DOHH2 (cell line): ENCODE measurements around the gene TNFRSF13B.

Experiments
- H3F3A ChIP-seq: fragments of 200-600 bp; sonication (generic), shearing (Covaris generic); 2 replicates; pipeline ENCODE4 v1.6.0; 2016; ENCODE audit warnings: antibody characterized with exemption, mild to moderate bottlenecking; ENCODE audit not compliant: control insufficient read depth, insufficient read depth
- H3K27ac ChIP-seq: fragments of 200-600 bp; sonication (generic); 2 replicates; pipeline ENCODE4 v1.5.1; 2014; ENCODE audit warnings: low read depth, mild to moderate bottlenecking, low read length, moderate library complexity
- H3K27me3 ChIP-seq: fragments of 200-600 bp; sonication (generic); 2 replicates; pipeline ENCODE4 v1.6.1; 2014; ENCODE audit warnings: mild to moderate bottlenecking, low read length, mixed read lengths; ENCODE audit not compliant: control insufficient read depth
- H3K36me3 ChIP-seq: fragments of 200-600 bp; sonication (generic); 2 replicates; pipeline ENCODE4 v1.6.1; 2014; ENCODE audit warnings: mild to moderate bottlenecking, low read length, moderate library complexity, mixed read lengths; ENCODE audit not compliant: control insufficient read depth
- H3K4me1 ChIP-seq: fragments of 200-600 bp; sonication (generic); 2 replicates; pipeline ENCODE4 v1.6.1; 2014; ENCODE audit warnings: mild to moderate bottlenecking, low read length, mixed read lengths; ENCODE audit not compliant: control insufficient read depth
- H3K4me2 ChIP-seq: fragments of 200-600 bp; sonication (generic); 2 replicates; pipeline ENCODE4 v1.6.0; 2014; ENCODE audit warnings: mild to moderate bottlenecking, low read length, moderate library complexity
- H3K4me3 ChIP-seq: fragments of 200-600 bp; sonication (generic); 2 replicates; pipeline ENCODE4 v1.5.1; 2014; ENCODE audit warnings: mild to moderate bottlenecking, low read length, mixed read lengths
- H3K79me2 ChIP-seq: fragments of 200-600 bp; sonication (generic); 2 replicates; pipeline ENCODE4 v1.6.1; 2014; ENCODE audit warnings: mild to moderate bottlenecking, low read length, mixed read lengths; ENCODE audit not compliant: control insufficient read depth
- H3K9me2 ChIP-seq: fragments of 200-600 bp; sonication (generic); replicated peaks from 2 replicates; pipeline ENCODE4 v1.6.1; 2014; ENCODE audit warnings: mild to moderate bottlenecking, low read length, mixed read lengths; ENCODE audit not compliant: control insufficient read depth
- H3K9me3 ChIP-seq: fragments of 200-600 bp; sonication (generic); 2 replicates; pipeline ENCODE4 v1.6.1; 2014; ENCODE audit warnings: antibody characterized with exemption, low read length, mixed read lengths; ENCODE audit not compliant: control insufficient read depth, insufficient read depth
- H4K20me1 ChIP-seq: fragments of 200-600 bp; sonication (generic); 2 replicates; pipeline ENCODE4 v1.6.0; 2014; ENCODE audit warnings: low read depth, mild to moderate bottlenecking, antibody characterized with exemption, low read length, moderate library complexity; ENCODE audit not compliant: control insufficient read depth, insufficient read depth
- CTCF ChIP-seq: fragments of 200-600 bp; sonication (generic); IDR thresholded peaks from one replicate; pipeline ENCODE4 v1.5.1; 2014; ENCODE audit warnings: antibody characterized with exemption, mild to moderate bottlenecking, low read depth, low read length; ENCODE audit not compliant: poor library complexity, severe bottlenecking
- EZH2phosphoT487 ChIP-seq: fragments of 200-600 bp; sonication (generic); IDR thresholded peaks from 2 replicates; pipeline ENCODE4 v1.6.1; 2017; ENCODE audit warnings: borderline replicate concordance, mild to moderate bottlenecking, antibody characterized with exemption, low read length, moderate library complexity, mixed read lengths

TNFRSF13B gene

GRCh38 chr17:16945663-16946218 is 26.2 kb downstream of the TNFRSF13B start:
- peaks cover 19% of the 10 kb centered on the region for H3K9me3 ChIP-seq
- H3K27me3 ChIP-seq, result peaks cover 22% of the 10 kb centered on the region
- H3K27ac ChIP-seq, result no peak overlapping the region
- H3K36me3 ChIP-seq, result 0 out of 2 replicates have a peak, but pooled peaks cover 3% of the 10 kb centered on the region
- no peak overlapping the region for H3K4me2 ChIP-seq
- no peaks in the 10 kb centered on the region for H4K20me1 ChIP-seq
- TF ChIP-seq EZH2phosphoT487, result no peak
- TF ChIP-seq CTCF, result no peak
- peaks cover 3% of the 10 kb centered on the region; the same call in 1 of the 2 replicates for H3F3A ChIP-seq
- H3K4me1 ChIP-seq, result peaks cover 41% of the 10 kb centered on the region
- no peaks in the 10 kb centered on the region for H3K9me2 ChIP-seq
- H3K79me2 ChIP-seq, result no peaks in the 10 kb centered on the region
- H3K4me3 ChIP-seq, result no peak overlapping the region

GRCh38 chr17:16945136-16945482 is 26.8 kb downstream of the TNFRSF13B start:
- H3K36me3 ChIP-seq, result 0 out of 2 replicates have a peak, but pooled peaks cover 3% of the 10 kb centered on the region
- H3F3A ChIP-seq, result peaks cover 3% of the 10 kb centered on the region; the same call in 1 of the 2 replicates
- TF ChIP-seq EZH2phosphoT487, result no peak
- TF ChIP-seq CTCF, result no peak
- peaks cover 41% of the 10 kb centered on the region for H3K4me1 ChIP-seq
- no peak overlapping the region for H3K4me3 ChIP-seq
- peaks cover 22% of the 10 kb centered on the region for H3K27me3 ChIP-seq
- H3K9me2 ChIP-seq, result no peaks in the 10 kb centered on the region
- H4K20me1 ChIP-seq, result no peaks in the 10 kb centered on the region
- no peak overlapping the region for H3K27ac ChIP-seq
- H3K79me2 ChIP-seq, result no peaks in the 10 kb centered on the region
- H3K4me2 ChIP-seq, result no peak overlapping the region
- H3K9me3 ChIP-seq, result peaks cover 18% of the 10 kb centered on the region

- no peak overlapping the region for H3K27ac ChIP-seq
- H3K4me2 ChIP-seq, result no peak overlapping the region
- H3K27me3 ChIP-seq, result peaks cover 22% of the 10 kb centered on the region
- no peaks in the 10 kb centered on the region for H3K79me2 ChIP-seq
- no peaks in the 10 kb centered on the region for H4K20me1 ChIP-seq
- peaks cover 17% of the 10 kb centered on the region; the same call in 1 of the 2 replicates for H3K9me3 ChIP-seq
- H3K4me1 ChIP-seq, result peaks cover 41% of the 10 kb centered on the region
- H3K36me3 ChIP-seq, result 0 out of 2 replicates have a peak, but pooled peaks cover 3% of the 10 kb centered on the region
- no peak overlapping the region for H3K4me3 ChIP-seq
- no peak for TF ChIP-seq CTCF
- peaks cover 3% of the 10 kb centered on the region; the same call in 1 of the 2 replicates for H3F3A ChIP-seq
- H3K9me2 ChIP-seq, result no peaks in the 10 kb centered on the region
Measured at GRCh38 chr17:16944334-16945135, 27.4 kb downstream of the TNFRSF13B start.
